ENCODE data around the gene SLC2A11.

GRCh38 chr22:23894710-23895598 lies 37.3 kb downstream of the SLC2A11 start:
- TF ChIP-seq EZH2phosphoT487 (IDR thresholded peaks at IDR 0.05; ENCODE audit: insufficient read depth, low read depth) (no peak), EZH2 (IDR thresholded peaks at IDR 0.05; ENCODE audit: insufficient read depth, poor library complexity, severe bottlenecking) (no peak)

All from GM23248 (cell line).